ENCODE measurements around the gene AUTS2.
"Not testable (repeated sequence)": the region's sequence is repeated elsewhere in the genome, so short reads cannot be mapped to it uniquely, and the experiment has no call there.

AUTS2 gene

DNA sequence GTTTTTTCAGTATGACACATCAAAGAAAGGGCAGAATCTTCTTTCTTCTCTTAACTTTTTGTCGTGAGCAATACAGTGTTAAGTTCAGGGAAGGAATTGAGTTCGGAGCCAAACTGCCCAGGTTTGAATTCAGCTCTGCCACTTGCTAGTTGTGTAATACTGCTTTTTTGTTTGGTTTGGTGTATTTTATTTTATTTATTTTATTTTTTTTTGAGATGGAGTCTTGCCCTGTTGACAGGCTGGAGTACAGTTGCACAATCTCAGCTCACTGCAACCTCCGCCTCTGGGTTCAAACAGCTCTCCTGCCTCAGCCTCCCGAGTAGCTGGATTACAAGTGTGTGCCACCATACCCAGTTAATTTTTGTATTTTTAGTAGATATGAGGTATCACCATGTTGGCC lies 993.9 kb downstream of the AUTS2 start:
- DNase-seq = no peak

DNA sequence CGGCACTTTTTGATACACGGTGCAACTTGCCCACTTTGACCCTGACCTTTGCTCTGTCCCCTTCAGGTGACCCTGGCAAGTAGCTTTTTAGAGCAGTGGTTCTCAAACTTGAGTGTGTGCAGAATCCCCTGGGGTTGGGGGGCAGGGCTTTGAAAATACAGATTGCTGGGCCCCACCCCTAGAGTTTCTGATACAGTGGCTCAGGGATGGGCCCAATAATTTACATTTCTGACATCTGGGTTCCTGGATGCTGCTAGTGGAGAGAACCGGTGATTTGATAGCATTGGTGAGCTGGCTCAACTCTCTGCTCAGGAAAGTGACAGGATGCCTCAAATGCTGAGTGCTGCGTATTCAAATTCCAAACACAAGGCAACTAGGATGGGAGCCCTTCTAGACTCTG lies 995.9 kb downstream of the AUTS2 start:
- DNase-seq = no peak

DNA sequence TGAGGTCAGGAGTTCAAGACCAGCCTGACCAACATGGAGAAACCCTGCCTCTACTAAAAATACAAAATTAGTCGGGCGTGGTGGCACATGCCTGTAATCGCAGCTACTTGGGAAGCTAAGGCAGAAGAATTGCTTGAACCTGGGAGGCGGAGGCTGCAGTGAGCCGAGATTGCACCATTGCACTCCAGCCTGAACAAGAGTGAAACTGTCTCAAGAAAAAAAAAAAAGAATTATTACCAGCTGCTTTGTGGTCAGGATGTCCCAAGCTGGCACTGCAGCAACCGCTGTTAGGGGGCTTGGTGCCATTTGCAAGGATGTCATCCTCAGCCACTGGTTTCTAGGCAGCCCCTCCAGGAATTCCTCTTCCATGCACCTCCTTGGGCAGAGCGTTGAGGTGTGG lies 996.6 kb downstream of the AUTS2 start:
- DNase-seq = not testable (repeated sequence)

DNA sequence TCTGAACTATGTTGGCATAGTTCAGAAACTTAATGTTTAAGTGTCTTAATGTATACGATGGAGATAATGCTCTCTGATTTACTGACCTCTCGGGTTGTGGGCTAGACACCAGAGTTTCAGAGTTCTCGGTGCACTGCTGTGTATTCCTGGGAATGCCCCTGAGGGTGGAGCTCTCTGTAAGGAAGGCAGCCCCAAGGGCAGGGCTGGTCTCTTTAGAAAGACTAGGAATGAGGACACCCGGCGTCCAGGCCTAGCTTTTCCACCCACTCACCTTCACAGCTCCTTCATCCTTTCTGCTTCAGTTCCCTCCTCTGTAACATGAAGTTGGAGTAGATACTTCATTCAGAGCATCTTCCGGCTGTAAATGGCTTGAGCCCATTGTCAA lies 997.1 kb downstream of the AUTS2 start:
- no peak for DNase-seq

DNA sequence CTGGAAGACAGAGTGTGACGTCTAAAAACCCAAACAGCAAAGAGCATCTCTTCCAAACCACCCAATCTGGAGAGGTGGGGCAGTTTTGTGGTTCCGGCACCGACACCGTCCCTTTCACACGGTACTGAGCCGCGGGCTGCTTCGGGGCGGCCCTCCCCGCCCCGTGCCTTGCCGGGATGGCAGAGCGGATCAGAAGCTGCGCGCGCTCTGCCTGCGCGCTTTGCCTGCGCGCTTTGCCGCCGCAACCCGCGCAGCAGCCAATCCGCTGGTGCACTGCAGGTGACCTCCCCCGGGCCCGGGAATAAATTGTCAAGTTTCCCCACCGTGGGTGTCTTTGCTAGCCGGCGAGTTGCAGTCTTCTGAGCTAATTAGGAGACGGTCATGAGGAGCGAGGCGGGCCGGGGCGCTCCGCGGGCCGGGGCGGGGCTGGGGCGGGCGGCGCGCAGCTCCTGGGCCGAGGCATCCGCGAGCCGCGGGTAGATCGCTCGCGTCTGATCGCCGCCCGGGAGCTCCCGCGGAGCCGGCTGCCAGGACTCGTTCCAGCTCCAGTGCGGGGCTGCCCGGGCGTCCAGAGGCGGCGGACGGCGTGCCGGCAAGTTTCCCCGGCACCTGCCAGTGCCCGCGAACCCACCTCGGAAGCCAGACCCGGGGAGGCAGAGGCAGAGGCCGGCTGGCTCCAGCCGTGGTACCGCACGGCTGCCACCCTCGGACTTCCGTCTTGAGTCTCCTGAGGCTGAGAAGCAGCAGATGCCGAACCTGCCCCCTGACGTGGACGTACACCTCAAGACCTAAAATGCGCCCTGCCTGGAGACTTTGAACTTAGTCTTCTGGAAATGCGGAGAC lies 997.7 kb downstream of the AUTS2 start:
- DNase-seq = no peak

DNA sequence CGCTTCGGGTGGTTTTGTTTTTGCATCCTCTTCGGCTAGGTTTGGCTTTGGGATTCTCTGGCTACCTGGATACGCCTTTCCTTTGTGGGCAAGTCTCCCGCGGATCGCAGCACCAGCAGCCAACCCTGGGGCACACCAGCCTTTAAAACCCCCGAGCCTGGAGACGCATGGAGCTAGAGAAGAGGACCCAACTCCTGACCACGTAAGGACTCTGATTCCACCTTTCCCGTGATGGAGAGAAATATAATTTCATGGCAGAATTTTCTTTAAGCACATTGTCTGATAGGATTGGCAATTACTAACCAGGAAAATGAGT lies 998.3 kb downstream of the AUTS2 start:
- no peak for DNase-seq

DNA sequence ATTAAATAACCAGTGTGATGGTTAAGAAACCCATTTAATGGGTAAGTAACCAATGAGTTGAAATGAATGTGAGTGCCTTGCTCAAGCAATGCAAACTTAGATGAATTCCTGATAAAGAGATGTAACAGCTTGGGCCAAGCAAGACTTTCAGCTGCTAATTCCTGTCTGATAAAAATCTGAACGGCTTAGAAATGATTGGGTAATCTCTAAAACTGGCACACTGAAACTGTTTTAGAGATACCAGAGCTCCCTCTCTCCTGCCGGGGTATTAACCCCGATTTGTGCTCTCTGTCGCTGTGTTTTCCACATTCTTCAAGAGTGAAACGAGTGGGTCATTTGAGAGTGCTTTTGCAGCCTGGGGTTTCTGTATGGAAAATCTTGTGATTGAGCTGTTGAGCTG lies 998.8 kb downstream of the AUTS2 start:
- DNase-seq = no peak

DNA sequence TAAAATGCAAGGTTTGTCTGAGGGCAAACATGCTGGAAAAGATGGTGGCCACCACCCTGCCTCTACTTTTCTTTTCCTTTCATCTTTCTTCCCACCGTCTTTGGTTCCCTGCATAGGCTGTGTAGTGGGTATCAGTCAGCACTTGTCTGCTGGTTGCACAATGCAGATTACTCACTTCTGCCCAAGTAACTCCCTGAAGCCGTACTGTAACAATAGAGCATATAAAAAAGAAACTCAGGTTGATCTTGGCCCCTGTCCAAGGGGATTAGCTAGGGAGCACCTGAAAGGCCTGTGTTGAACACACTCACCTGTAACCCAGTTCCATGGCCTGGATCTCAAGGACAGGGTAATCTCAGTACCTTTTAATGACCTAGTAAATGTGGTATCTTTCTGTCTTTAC lies 1000.7 kb downstream of the AUTS2 start:
- DNase-seq = peak; percentile 36

DNA sequence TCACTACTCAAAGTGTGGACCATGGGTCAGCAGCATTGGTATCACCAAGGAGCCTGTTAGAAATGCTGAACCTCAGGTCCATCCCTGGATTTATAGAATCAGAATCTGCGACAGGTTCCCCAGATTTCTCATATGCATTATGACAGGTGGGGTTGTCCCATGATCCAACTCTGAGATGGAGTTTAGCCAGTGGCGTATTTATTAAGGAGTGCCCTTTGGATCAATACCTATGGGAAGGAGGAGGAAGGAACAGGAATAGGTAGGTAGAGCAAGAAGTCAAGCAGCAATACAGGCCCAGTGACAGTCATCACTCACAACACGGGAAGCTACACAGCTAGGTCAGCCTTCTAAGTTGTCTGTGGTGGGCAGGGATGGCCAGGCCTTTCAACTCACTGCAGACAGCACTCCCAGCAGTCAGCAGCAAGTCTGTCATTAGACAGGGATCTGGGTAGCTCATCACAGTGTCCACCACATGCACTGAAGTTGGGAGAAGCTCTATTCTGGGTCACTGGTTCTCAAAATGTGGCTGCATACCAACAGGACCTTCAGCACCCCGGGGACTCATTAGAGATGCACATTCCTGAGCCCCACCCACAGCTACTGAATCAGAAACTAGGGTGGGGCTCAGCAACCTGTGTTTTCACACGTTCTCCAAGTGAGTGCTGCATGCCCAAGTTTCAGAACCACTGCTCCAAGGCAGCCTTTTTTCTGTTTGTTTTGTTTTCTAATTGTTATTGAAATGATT lies 1001.3 kb downstream of the AUTS2 start:
- no peak for DNase-seq

DNA sequence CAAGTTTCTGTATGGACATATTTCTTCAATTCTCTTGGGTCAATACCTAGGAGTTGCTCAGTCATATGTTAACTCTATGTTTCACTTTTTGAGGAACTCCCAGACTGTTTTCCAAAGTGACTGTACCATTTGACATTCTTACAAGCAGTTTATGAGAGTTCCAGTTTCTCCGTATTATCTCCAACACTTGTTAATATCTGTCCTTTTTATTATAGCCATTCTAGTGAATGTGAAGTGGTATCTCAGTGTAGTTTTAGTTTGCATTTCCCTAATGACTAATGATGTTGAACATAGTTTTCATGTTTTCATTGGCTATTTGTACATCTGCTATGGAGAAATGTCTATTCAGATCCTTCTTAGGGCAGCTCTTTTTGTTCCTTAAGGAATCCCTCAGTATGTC lies 1002.7 kb downstream of the AUTS2 start:
- no peak for DNase-seq

DNA sequence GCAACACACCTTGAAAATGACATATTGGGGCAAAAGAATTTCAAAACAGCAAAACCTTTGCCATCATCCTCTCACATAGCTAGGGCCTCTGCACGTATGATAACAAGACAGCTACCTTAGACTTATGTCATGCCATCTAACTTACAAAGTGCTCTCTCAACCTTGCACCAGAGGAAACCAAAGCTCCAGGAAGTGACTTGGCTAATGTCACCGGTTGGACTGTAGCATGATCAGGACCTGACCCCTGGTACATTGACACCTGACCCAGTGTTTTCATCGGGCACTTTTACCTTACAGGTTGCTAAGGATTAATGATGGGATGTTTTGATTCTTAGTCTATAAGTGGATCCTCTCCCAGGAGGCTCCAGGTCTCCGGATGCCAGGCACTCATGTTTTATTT lies 1003.8 kb downstream of the AUTS2 start:
- DNase-seq = no peak

DNA sequence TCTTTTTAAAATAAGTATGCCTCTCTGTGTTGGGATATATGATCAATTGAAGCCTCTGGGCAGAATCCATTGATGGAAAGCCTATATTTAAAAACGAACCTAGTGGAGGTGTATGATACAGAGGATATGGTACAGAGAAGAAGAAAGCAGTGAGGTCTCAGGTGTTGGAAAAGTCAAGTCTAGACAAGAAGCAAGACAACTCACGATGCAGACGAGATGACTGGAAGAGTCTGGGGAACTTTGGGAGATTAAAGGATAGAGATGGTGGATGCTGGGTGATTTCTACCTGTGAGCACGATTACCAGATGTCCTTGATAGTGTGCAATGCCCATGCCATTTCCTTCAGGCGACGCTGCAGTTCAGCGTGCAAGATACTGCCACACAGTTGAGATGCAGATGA lies 1009.0 kb downstream of the AUTS2 start:
- no peak for DNase-seq

DNA sequence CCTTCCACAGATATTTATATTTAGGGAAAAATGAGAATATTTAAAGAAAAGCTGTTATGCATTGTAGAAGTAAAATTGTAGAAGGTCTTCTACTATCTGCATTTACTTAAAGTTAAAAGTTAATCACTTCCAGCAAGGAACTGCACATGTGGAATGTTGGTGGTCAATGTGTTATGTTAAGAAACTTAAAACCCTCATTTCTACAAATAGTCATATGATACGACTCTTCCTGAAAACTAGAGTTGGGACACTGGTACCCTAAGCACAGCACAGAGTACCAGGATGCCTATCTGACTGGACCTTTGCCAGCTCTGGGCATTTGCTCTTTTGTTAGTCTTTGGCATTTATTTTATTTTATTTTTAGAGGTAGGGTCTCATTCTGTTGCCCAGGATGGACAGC lies 1009.5 kb downstream of the AUTS2 start:
- DNase-seq = peak; percentile 48

DNA sequence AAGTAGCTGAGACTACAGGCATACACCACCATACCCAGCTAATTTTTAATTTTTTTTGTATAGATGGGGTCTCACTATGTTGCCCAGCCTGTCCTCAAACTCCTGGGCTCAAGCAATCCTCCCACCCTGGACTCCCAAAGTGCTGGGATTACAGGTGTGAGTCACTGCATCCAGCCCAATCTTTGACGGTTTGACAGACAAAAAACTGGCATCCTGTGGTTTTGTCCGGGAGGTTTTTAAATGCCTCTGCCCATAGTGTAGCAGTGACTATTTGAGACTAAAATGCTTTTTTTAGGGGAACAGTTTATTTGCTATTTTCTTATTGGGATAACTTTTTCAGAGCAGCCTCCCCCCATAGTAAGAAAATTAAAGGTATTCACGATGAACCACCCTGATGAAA lies 1010.0 kb downstream of the AUTS2 start:
- peak; percentile 26 for DNase-seq

DNA sequence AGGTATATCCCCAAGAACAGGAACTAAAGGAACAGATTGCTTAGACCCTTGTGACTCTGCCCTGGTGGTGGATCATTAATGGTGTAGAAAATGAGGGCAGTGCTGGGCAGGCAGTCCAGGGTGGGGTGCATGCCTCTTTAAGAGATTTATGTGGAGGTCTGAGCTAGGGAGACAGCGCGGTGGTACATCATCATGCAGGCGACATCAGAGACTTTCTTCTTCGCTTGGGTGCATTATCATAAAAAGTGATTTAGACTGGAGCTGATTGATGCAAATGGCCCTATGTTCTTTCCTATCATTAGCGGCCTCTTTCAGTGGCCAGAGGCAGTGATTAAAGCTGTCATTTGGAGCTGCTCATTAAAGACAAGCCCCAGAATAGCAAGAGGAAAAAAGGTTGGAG lies 1014.5 kb downstream of the AUTS2 start:
- no peak for DNase-seq

DNA sequence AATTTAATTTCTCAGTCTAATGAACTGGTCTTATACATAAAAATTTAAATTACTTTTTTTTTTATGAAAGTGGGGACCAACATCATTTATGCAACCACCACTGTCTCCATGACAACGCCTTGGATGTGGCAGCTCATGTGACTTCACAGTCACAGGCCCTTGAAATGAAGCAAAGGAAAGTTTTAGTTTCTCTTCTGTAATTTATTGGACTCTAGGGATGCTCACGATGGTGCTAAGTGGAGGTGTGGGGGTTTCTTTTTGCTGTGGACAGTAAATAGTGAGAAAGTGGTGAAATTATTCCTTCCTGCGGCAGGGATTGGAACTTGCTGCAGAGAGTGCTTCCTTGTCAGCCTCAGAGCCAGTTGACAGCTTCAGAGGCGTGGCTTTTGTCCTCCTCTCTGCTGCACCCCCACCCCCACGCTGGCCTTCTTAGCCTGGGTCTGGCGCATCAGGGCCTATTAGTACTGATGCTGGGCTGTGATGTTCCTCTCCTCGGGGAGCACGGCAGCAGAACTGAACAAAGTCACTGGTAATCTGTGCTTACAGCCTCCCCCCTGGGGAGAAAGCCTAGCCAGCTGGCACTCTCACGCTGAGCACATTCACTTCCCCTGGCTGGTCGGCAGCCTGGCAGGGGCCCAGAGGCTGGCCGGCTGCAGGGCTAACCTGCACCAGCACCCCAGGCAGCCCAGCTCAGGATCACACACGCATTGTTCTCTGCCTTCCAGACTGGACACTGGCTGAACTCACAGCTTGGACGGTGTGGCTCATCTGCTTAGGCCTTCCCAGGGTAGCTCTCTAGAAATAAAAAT lies 1016.2 kb downstream of the AUTS2 start:
- peak; percentile 26 for DNase-seq

DNA sequence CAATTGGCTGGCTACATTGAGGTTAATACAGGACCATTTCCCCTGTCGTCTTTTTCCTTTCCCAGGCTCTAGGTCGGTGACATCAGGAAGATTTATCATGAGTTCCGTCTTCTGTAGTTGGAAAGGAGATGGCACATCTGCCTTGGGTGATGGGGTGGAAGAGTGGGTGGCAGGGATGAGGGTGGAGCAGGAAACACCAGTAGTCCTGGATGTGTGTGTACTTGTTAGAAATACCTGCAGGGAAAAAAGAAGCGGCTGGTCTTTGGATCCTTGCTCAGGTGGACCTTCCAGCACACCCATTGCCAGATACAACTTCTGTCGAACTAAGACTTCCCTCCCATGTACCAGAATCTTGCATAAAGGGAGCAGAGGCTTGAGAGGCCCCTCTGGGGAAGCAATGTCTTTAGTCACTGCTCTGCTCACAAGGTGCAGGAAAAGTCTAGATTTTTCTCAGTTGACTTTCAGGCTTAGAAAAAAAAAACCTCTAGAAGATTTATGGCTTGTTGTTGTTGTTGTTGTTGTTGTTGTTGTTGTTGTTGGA lies 1016.9 kb downstream of the AUTS2 start:
- DNase-seq = no peak

DNA sequence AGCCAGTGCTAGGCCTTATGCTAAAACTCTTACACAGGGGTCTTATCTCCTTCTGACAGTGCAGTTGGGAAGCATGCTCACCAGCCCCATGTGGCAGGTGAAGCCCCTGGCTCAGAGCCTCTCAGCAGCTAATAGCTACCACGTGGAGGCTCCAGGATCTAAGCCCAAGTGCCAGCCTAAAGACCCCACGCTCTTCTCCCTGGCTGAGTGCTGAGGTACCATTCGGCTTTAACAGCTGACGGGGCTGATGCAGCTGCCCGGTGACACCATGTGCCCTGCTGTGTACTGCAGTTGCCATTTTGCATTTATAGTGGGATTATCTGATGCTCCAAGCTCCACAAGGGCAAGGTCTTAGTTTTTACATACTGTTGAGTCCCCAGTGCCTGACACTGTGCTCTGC lies 1017.9 kb downstream of the AUTS2 start:
- DNase-seq = no peak

DNA sequence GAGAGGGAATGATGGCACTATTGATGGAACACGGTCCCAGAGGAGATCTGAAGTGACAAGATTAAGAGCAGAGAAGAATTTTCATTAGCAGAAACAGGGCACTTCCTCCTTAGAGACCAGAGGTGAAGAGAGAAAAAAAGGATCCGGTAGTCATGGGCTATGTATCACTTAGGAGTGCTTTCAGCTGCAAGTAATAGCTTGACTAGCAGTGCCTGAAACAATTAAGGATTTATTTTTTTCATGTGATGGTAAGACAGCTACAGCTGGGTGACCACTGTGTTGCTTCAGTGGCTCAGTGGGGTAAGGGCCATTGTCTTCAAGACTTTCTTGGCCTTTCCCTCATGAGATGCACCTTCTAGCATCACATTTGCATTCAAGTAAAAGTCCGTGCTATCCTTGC lies 1018.5 kb downstream of the AUTS2 start:
- DNase-seq = no peak

DNA sequence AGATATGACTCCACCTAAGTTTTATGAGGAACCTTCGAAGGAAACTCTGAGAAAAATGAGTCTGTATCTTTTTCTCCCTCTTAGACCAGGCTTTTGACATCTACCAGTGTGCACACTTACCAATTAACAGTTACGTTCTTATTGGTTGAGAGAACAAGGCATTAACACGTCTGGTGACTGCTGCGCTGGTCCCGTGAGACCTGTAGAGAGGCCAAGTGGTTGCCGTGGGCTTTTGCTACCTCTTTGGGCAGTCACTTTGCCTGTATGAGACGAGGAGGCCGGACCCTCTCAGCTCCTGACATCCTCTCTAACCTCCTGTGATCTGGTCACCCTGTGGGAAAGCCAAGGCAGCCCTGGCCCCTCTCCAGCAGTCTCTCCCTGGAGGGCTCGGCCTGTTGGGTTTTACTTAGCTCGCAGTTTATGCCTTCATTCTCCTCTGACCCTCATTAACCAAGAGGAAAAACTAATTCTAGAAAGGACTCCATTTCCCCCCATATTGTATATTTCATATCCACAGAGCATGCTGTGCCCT lies 1019.8 kb downstream of the AUTS2 start:
- DNase-seq = no peak

DNA sequence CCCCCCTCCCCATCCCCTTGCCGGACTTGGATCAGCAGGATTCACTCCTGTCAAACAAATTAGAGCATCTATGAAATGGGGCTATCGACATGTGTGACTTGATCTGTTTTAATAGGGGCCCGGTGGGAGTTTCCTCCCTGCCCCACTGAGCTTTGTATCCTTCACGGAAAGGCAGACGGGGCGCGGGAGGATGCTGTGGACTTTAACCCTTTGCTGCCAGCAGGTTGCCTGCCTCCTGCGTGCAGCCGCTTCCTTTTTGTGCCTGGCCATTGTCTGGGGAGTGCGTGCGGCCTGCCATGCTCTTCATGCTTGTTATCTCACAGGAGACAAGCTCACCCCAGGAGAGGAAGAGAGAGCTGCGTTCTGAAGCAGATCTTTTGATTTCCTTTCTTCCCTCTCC lies 1020.9 kb downstream of the AUTS2 start:
- no peak for DNase-seq

DNA sequence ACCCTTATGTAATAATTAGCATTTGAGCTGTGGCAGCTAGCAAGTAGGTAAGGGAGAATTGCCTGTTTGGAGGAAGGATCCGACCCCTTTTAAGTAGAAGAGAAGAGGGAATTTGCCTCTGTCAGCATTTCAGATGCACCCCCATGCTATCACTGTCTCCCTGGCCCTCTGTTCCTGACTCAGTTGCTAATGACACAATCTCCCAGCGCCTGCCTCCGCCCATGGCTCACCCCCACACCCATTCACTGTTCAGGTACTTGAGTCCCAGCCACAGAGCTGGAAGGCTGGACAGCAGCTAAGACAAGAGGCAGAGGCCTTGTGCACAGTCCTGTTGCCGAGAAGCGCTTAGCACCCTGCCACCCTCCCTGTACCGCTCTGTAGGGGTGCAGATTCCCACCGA lies 1021.4 kb downstream of the AUTS2 start:
- DNase-seq = no peak
